Activated CD4-positive, CD25-positive, alpha-beta regulatory T cell treated with anti-CD3 and anti-CD28 coated beads, Interleukin-2, amount 50 U/mL, for 24 hours (primary cell): Measurements from ENCODE around the gene TTC14.

ENCODE experiments used
- ATAC-seq, 2 donors: fragments of 150-1000 bp; cut with Tn5 transposase; one replicate each; pipeline ENCODE4 v1.10.0; 2021; ENCODE audit warnings: mild to moderate bottlenecking in 1 of 2, moderate library complexity in 1 of 2

Gene TTC14

DNA sequence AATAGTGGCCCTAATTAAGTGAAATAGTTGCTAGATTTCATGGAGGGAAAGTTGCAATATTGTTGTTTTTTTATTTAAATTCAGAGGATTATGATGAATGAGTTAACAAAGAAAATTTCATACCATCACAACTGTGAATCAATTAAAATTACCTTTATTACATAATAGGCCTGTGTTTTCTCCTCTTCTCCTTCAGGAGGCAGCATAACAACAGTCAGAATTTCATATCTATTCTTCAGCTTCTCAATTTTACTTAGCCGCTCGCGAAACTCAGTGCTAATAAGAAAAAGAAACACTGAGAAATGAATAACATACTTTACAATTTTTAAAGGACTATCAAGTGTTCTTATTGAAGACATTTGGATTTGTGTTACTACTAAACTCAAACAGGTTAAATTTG lies 29.4 kb downstream of the TTC14 start:
- no peak for ATAC-seq

DNA sequence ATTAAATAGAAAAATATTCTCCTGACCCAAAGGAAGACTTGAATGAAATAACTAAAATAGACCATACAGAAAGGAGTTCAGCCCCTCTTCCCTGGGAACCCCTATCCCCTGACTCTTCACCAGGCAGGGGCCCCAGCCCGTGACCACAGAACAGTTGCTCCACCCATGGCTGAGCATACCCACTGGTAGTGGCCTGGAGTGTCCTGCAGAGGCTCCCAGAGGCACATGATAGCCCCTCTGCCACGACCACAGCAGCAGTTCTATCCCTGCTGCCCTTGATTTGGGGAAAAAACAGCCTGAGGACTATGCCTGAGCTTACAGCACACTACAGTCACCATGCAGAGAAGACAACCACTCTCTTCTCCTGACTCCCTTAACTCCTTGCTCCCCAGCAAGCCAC lies 31.8 kb downstream of the TTC14 start:
- no peak for ATAC-seq

DNA sequence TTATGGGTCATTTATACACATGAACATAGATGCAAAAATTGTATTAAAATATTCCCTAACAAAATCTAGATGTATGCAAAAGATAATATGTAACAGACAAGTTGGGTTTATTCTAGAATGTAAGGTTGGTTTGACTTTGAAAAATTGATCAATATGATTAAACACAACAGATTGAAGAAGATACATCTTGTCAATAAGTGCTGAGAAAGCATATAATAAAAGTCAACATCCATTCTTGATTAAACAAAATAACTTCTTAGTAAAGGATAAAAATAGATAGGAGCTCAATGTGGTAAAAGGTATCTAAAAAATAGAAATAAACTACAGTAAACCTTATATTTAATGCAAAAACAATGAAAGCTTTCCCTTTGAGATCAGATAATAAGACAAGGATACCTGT lies 39.0 kb downstream of the TTC14 start:
- no peak for ATAC-seq

DNA sequence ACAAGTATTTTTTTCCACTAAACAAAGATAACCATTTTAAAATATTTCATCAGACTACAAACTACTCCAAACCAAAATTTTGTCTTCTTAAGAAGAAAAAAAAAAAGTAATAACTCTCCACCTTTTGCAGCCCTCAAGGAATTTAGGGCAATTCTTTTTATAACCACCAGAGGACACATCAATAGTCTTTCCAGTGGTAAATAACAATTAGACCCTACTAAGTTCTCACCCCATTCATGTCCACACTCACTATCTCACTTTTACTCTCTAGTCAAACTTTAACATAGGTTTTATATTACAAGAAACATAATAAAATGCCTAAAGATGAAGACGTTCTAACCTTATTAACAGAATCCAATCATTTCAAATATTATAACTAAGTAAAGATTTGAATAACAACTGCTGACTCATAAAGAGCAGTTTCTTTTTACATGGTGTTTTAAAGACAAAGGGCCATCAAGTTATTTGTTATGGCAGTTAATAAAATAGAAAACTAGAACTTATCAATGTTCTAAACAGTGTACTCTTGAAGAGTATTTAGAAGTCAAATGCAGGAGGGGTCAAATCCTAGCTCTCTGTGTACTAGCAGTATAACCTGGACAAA lies 44.3 kb downstream of the TTC14 start:
- ATAC-seq, result peak in 1 of 2 donors; percentile 43

DNA sequence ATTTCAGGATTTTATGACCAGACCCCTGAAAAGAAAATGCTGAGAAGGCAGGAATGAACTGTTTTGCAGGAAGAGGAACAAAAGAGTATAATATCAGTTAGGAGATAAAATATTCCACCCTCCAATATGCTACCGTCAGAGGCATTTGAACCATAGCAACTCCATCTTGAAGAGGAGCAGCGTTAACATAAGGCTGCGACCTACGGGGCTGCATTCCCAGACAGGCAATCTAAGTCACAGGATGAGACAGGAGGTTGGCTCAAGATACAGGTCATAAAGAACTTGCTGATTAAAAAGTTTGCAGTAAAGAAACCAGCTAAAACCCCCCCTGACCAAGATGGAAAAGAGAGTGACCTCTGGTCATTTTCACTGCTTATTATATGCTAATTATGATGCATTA lies 54.4 kb downstream of the TTC14 start:
- ATAC-seq, result no peak

DNA sequence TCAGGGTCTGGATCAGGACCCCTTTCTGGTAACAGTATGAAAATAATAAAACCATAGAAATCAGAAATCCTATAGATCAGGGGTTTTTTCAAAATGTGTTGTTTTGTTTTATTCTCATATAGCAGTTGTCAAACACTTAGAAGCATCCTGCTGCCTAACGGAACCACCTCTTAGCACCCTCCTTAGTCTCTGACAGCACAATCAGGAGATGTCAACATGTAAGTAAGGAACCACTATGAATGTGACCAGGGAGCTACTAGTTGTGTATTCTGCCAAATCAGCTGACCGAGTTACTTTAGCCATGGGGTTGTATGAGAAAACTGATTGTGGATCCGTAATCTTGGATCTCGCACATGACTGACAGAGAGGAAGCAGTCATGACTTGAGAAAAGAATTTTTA lies 55.1 kb downstream of the TTC14 start:
- no peak for ATAC-seq
